Measurements from ENCODE around the gene ADAMTS12. TPM values are rescaled to one million over a fixed set of nuclear protein-coding genes. Genes with fewer than 3 reads are reported as not detected.

Gene ADAMTS12
- total and polyA plus RNA-seq, 2 of the 8 experiments (the other 6 are each of a cell fraction or from before 2014, with no cell fraction given), result 6.4 to 12.8 TPM

DNA sequence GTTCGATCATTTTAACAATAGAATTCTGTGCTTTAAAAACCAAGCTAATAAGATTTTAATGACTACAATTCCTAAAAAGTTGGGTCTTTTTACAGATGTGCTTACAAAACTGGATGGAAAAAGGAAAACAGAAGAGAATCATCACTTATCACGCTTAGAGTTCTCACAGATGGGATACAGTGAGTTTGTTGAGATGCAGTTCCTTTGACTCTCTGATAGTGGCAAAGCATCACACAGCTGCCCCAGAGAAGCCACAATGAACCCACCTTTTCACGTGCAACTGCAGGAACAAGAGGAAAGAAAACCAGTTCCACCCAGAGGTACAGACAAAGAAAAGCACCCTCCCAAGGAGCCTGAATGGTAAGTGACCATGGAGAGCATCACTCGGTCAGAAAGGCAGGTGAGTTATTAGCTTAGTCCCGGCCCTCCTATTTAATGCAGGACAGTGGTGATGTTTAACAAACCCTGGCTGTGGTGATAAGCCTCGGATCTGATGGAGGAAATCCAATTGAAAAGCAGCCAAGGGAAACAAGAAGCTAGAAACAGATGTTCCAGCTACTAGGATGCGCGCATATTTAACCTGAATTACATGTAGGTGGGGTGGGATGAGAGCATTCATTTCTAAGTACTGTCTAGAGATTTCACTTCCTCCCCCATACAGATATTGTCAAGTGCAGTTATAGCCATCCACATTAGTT is 283.3 kb downstream of the ADAMTS12 start:
- Histone ChIP-seq H2BK20ac (ENCODE audit: low read length) (no peak overlapping the region), H3K56ac (replicated peaks; ENCODE audit: insufficient read length, low read depth, low read length) (no peak overlapping the region), H4K5ac (ENCODE audit: insufficient read length, low read depth, low read length) (no peak overlapping the region), H3K14ac (ENCODE audit: insufficient read length) (no peak overlapping the region), H3K27ac (ENCODE audit: low read depth, low read length) (no peak overlapping the region), H2AFZ (ENCODE audit: low read length) (no peak overlapping the region), H3K79me1 (ENCODE audit: low read depth, low read length) (no peaks in the 10 kb centered on the region), H3K23ac (ENCODE audit: insufficient read length) (no peak overlapping the region), H3K36me3 (ENCODE audit: control insufficient read depth in 2 of 4, insufficient read depth in 4 of 4, low read length in 3 of 4) (no peaks in the 10 kb centered on the region), H3K4me2 (ENCODE audit: insufficient read depth in 1 of 2, low read depth in 2 of 2, low read length in 2 of 2) (no peak overlapping the region), H2BK120ac (replicated peaks; ENCODE audit: low read depth, low read length) (no peak overlapping the region), H3K27me3 (replicated peaks in 1 of 4; ENCODE audit: control insufficient read depth in 3 of 4, extremely low read depth in 1 of 4, insufficient read depth in 3 of 4, low read length in 3 of 4) (no peaks in the 10 kb centered on the region), H4K20me1 (replicated peaks in 1 of 2; ENCODE audit: control insufficient read depth in 1 of 2, insufficient read depth in 2 of 2, low read length in 2 of 2) (no peaks in the 10 kb centered on the region), H3K18ac (ENCODE audit: extremely low read depth, low read length) (no peak overlapping the region), H3K79me2 (ENCODE audit: control insufficient read depth in 1 of 2, insufficient read depth in 2 of 2, low read length in 2 of 2) (no peaks in the 10 kb centered on the region), H3K4me1 (replicated peaks in 1 of 4; ENCODE audit: control insufficient read depth in 3 of 4, insufficient read depth in 4 of 4, low read length in 3 of 4) (peaks cover 0 to 6% (median under 1%) of the 10 kb centered on the region in 4 experiments; a peak in 2 of 7 replicates), H2AK5ac (ENCODE audit: low read depth, low read length) (no peak overlapping the region; the same call in 1 of the 2 replicates), H2BK15ac (ENCODE audit: low read length) (no peak overlapping the region), H2BK12ac (ENCODE audit: low read depth, low read length) (no peak overlapping the region), H3K4me3 (ENCODE audit: extremely low read depth in 1 of 4, insufficient read depth in 2 of 4, low read depth in 3 of 4, low read length in 4 of 4) (no peak overlapping the region), H3K9me3 (ENCODE audit: insufficient read depth in 2 of 2, low read depth in 1 of 2, low read length in 1 of 2) (no peaks in the 10 kb centered on the region), H2BK5ac (ENCODE audit: low read depth, low read length) (no peak overlapping the region), H4K8ac (ENCODE audit: extremely low read depth, insufficient read depth, low read length) (no peak overlapping the region), H3K4ac (replicated peaks; ENCODE audit: insufficient read length, low read depth, low read length) (no peak overlapping the region), H4K91ac (replicated peaks; ENCODE audit: insufficient read length, low read length) (no peak overlapping the region), H3K9ac (replicated peaks in 1 of 4; ENCODE audit: extremely low read depth in 1 of 4, low read depth in 3 of 4, low read length in 3 of 4) (peak overlapping the region in 1 of 4 experiments; percentile 33; a peak in 1 of 7 replicates), H3K23me2 (ENCODE audit: low read depth, low read length) (no peaks in the 10 kb centered on the region)
- 76% methylated on average over 8 of the region's 8 CpGs; no CpG with 5 or more reads in 1 of the 2 experiments for WGBS, 2 experiments (ENCODE audit: extremely low coverage in 1 of 2, insufficient coverage in 1 of 2, insufficient read length in 1 of 2, insufficient replicate concordance in 2 of 2, low coverage in 1 of 2, low lambda C conversion rate in 2 of 2, missing lambda C conversion rate in 1 of 2)
- FAIRE-seq, result peak; percentile 82
- peak; percentile 15 to 27; a peak in 2 of 4 replicates for TF ChIP-seq RAD21 (IDR thresholded peaks at IDR 0.05 in 1 of 2, conservative IDR thresholded peaks at IDR 0.05 in 1 of 2; ENCODE audit: low read depth in 2 of 2, low read length in 2 of 2)
- no peak for TF ChIP-seq KDM1A (IDR thresholded peaks at IDR 0.05; ENCODE audit: borderline replicate concordance, low read length)
- TF ChIP-seq, protein P1, sequence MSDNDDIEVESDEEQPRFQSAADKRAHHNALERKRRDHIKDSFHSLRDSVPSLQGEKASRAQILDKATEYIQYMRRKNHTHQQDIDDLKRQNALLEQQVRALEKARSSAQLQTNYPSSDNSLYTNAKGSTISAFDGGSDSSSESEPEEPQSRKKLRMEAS (IDR thresholded peaks at IDR 0.05), result 0 out of 2 replicates have a peak, but pooled peaks have one; percentile 28
- TF ChIP-seq, protein P2, sequence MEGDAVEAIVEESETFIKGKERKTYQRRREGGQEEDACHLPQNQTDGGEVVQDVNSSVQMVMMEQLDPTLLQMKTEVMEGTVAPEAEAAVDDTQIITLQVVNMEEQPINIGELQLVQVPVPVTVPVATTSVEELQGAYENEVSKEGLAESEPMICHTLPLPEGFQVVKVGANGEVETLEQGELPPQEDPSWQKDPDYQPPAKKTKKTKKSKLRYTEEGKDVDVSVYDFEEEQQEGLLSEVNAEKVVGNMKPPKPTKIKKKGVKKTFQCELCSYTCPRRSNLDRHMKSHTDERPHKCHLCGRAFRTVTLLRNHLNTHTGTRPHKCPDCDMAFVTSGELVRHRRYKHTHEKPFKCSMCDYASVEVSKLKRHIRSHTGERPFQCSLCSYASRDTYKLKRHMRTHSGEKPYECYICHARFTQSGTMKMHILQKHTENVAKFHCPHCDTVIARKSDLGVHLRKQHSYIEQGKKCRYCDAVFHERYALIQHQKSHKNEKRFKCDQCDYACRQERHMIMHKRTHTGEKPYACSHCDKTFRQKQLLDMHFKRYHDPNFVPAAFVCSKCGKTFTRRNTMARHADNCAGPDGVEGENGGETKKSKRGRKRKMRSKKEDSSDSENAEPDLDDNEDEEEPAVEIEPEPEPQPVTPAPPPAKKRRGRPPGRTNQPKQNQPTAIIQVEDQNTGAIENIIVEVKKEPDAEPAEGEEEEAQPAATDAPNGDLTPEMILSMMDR (IDR thresholded peaks at IDR 0.05; ENCODE audit: control extremely low read depth in 1 of 3, insufficient read depth in 1 of 3, low read depth in 1 of 3, low read length in 3 of 3), result peak in 1 of 3 experiments; percentile 8; a peak in 1 of 4 replicates
- no peak for TF ChIP-seq CHD1 (IDR thresholded peaks at IDR 0.05; ENCODE audit: low read depth, low read length)
- ChIA-PET CTCF (ENCODE audit: partially characterized antibody) (interaction anchor here (0.5 to 1.9 kb wide), 4 partner anchors 20 to 249 kb away, joined by 3 to 7 read pairs (median 4); no protein-coding TSS in a partner anchor), POLR2A (ENCODE audit: partially characterized antibody) (interaction anchor here (0.6 kb wide), 1 partner anchor 175 kb away, joined by 3 read pairs; no protein-coding TSS in a partner anchor)
- no peak for DNase-seq (ENCODE audit: low read depth in 1 of 2, low spot score in 2 of 2)

Data from H1 (cell line).